Loucy (cell line): Measurements from ENCODE around the gene ZC3H12C.

Experiments used
- H2AFZ ChIP-seq: fragments of 200-600 bp; sonication (generic); 2 replicates; pipeline ENCODE4 v1.6.0; 2016; ENCODE audit warnings: antibody characterized with exemption, mild to moderate bottlenecking, low read length, moderate library complexity
- H3F3A ChIP-seq: fragments of 200-600 bp; 2 replicates; pipeline ENCODE4 v1.6.0; 2016; ENCODE audit warnings: antibody characterized with exemption, low read depth, mild to moderate bottlenecking
- H3K27me3 ChIP-seq: fragments of 200-600 bp; sonication (generic); 2 replicates; pipeline ENCODE4 v1.6.1; 2014; ENCODE audit warnings: low read length, mild to moderate bottlenecking; ENCODE audit not compliant: insufficient read depth, poor library complexity, severe bottlenecking
- H3K36me3 ChIP-seq: fragments of 200-600 bp; sonication (generic); 2 replicates; pipeline ENCODE4 v1.6.1; 2016; ENCODE audit warnings: low read length; ENCODE audit not compliant: insufficient read depth
- H3K4me1 ChIP-seq: fragments of 200-600 bp; sonication (generic); 2 replicates; pipeline ENCODE4 v1.5.1; 2014; ENCODE audit warnings: low read length, mild to moderate bottlenecking; ENCODE audit not compliant: insufficient read depth, poor library complexity, severe bottlenecking
- H3K4me2 ChIP-seq: fragments of 200-600 bp; sonication (generic); 2 replicates; pipeline ENCODE4 v1.6.0; 2014; ENCODE audit warnings: antibody characterized with exemption, low read length, low read depth, mild to moderate bottlenecking; ENCODE audit not compliant: poor library complexity, severe bottlenecking
- H3K4me3 ChIP-seq: fragments of 200-600 bp; sonication (generic); 2 replicates; pipeline ENCODE4 v1.5.1; 2014; ENCODE audit warnings: low read length, mild to moderate bottlenecking, mixed read lengths; ENCODE audit not compliant: poor library complexity, severe bottlenecking
- H3K79me2 ChIP-seq: fragments of 200-600 bp; sonication (generic); 2 replicates; pipeline ENCODE4 v1.6.1; 2014; ENCODE audit warnings: low read length; ENCODE audit not compliant: insufficient read depth
- H3K9ac ChIP-seq: fragments of 200-600 bp; sonication (generic); 2 replicates; pipeline ENCODE4 v1.6.0; 2014; ENCODE audit warnings: mild to moderate bottlenecking, low read depth, low read length, moderate library complexity; ENCODE audit not compliant: poor library complexity, severe bottlenecking
- H3K9me2 ChIP-seq: fragments of 200-600 bp; sonication (generic); replicated peaks from 2 replicates; pipeline ENCODE4 v1.6.1; 2016; ENCODE audit warnings: low read depth, low read length, mixed read lengths
- H3K9me3 ChIP-seq: fragments of 200-600 bp; sonication (generic); 2 replicates; pipeline ENCODE4 v1.6.1; 2014; ENCODE audit warnings: mild to moderate bottlenecking, antibody characterized with exemption, low read length, low read depth; ENCODE audit not compliant: insufficient read depth
- H4K20me1 ChIP-seq: fragments of 200-600 bp; sonication (generic); 2 replicates; pipeline ENCODE4 v1.6.0; 2014; ENCODE audit warnings: antibody characterized with exemption, low read length, mild to moderate bottlenecking; ENCODE audit not compliant: insufficient read depth, poor library complexity, severe bottlenecking
- EZH2phosphoT487 ChIP-seq: fragments of 200-600 bp; IDR thresholded peaks from 2 replicates; pipeline ENCODE4 v1.6.1; 2018; ENCODE audit warnings: antibody characterized with exemption, mild to moderate bottlenecking, moderate library complexity, borderline replicate concordance
- TF ChIP-seq, protein P1 (sequence below): fragments of 200-600 bp; sonication (generic); conservative IDR thresholded peaks from 2 replicates; pipeline ENCODE4 v1.5.1; 2014; ENCODE audit warnings: mild to moderate bottlenecking, antibody characterized with exemption, low read length

The ZC3H12C gene

DNA sequence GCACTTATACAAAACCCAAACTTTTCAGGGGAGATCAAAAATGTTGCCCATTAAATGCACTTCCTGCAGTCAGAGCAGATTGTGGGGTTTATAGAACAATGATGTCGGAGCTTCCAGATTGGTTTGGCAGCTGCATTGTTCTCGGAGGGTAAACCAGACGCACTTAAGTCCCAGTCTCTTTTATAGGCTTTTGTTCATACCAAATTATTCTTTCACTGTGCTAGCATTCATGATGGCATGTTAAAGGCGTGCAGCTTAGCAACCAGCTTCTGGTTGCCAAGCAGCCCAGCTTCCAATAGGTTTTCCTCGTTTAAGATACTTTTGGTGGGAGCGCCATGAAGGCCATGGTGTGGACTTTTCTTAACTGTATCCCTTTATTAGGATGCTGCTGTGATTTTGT is 40.9 kb downstream of the ZC3H12C start:
- Histone ChIP-seq H3K4me3 (no peak overlapping the region), H2AFZ (no peak overlapping the region), H3K9ac (no peak overlapping the region), H4K20me1 (no peaks in the 10 kb centered on the region), H3F3A (no peaks in the 10 kb centered on the region), H3K36me3 (no peaks in the 10 kb centered on the region), H3K4me1 (no peaks in the 10 kb centered on the region), H3K79me2 (no peaks in the 10 kb centered on the region), H3K27me3 (no peaks in the 10 kb centered on the region), H3K4me2 (no peak overlapping the region), H3K9me3 (no peaks in the 10 kb centered on the region), H3K9me2 (no peaks in the 10 kb centered on the region)
- TF ChIP-seq, protein P1, sequence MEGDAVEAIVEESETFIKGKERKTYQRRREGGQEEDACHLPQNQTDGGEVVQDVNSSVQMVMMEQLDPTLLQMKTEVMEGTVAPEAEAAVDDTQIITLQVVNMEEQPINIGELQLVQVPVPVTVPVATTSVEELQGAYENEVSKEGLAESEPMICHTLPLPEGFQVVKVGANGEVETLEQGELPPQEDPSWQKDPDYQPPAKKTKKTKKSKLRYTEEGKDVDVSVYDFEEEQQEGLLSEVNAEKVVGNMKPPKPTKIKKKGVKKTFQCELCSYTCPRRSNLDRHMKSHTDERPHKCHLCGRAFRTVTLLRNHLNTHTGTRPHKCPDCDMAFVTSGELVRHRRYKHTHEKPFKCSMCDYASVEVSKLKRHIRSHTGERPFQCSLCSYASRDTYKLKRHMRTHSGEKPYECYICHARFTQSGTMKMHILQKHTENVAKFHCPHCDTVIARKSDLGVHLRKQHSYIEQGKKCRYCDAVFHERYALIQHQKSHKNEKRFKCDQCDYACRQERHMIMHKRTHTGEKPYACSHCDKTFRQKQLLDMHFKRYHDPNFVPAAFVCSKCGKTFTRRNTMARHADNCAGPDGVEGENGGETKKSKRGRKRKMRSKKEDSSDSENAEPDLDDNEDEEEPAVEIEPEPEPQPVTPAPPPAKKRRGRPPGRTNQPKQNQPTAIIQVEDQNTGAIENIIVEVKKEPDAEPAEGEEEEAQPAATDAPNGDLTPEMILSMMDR, result no peak
- no peak for TF ChIP-seq EZH2phosphoT487

DNA sequence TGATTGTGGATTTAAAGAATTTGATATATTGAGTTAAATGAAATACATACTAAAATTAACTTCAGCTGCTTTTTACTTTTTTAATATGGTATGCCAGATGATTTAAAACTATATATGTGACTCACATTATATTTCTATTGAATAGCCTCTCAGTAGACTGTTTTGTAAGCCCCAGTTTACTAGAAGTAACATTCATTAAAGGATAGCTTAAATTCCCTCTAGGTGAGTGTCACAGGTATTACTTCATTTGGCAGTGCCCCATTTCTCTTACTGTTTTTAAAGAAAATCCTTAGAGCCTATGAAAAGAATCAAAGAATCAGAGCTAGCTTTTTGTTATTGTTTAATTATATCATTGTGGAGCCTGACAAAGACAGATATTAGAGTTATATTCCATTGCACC is 48.6 kb downstream of the ZC3H12C start:
- no peak overlapping the region for H3K4me2 ChIP-seq
- no peaks in the 10 kb centered on the region for H3K36me3 ChIP-seq
- TF ChIP-seq EZH2phosphoT487, result no peak
- TF ChIP-seq, protein P1, result no peak
- no peaks in the 10 kb centered on the region for H3F3A ChIP-seq
- H3K9me3 ChIP-seq, result no peaks in the 10 kb centered on the region
- H3K4me1 ChIP-seq, result no peaks in the 10 kb centered on the region
- H3K27me3 ChIP-seq, result no peaks in the 10 kb centered on the region
- H3K4me3 ChIP-seq, result no peak overlapping the region
- H3K9ac ChIP-seq, result no peak overlapping the region
- H2AFZ ChIP-seq, result no peak overlapping the region
- H3K79me2 ChIP-seq, result no peaks in the 10 kb centered on the region
- no peaks in the 10 kb centered on the region for H4K20me1 ChIP-seq
- no peaks in the 10 kb centered on the region for H3K9me2 ChIP-seq

DNA sequence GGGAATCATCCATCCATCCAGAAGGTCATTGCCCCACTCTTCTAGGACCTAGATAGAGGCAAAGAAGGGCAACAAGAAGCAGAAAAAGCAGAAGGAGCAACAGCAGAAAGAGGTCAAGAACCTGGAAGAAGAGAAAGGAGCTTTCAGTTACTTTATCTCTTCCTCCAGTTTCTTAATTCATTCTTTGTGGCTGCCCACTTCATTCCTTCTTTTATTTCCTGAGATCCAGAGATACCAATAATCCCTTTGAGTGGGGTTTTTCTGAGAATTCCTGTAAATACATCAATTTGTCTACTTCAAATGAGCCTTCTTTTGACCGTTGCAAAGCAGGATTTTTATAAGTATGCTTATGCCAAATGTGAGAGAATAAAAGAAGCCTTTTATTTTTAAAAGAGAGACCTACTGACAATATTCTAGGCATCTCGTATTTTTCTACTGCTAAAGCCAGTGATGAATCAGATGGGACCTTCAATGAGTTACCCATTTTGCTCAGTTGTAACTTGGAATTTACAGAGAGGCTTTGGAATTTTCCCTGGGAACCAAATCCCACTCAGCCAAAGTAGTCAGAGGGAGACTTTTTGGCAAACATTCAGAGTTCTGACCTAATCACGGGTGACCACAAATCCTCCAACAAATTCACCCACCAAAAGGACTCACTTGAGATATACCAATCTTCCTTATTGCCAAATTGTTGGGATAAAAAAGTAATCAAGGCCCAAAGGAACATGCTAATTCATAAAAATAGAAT is 54.9 kb downstream of the ZC3H12C start:
- no peaks in the 10 kb centered on the region for H3K4me1 ChIP-seq
- H3K4me3 ChIP-seq, result no peak overlapping the region
- H3F3A ChIP-seq, result no peaks in the 10 kb centered on the region
- no peak overlapping the region for H3K9ac ChIP-seq
- H3K79me2 ChIP-seq, result no peaks in the 10 kb centered on the region
- H3K9me3 ChIP-seq, result no peaks in the 10 kb centered on the region
- no peak overlapping the region for H3K4me2 ChIP-seq
- H3K36me3 ChIP-seq, result no peaks in the 10 kb centered on the region
- TF ChIP-seq, protein P1, result no peak
- TF ChIP-seq EZH2phosphoT487, result no peak
- H4K20me1 ChIP-seq, result no peaks in the 10 kb centered on the region
- H2AFZ ChIP-seq, result no peak overlapping the region
- H3K9me2 ChIP-seq, result no peaks in the 10 kb centered on the region
- H3K27me3 ChIP-seq, result no peaks in the 10 kb centered on the region
